PC-3 (cell line): ENCODE data around the gene OSCAR.

Experiments used
- EZH2 ChIP-seq: fragments of 300-600 bp; sonication (generic); IDR thresholded peaks from one replicate; pipeline ENCODE4 v1.6.1; 2017; ENCODE audit warnings: antibody characterized with exemption, mild to moderate bottlenecking, low read length; ENCODE audit not compliant: unreplicated experiment
- TF ChIP-seq, protein P1 (sequence below): fragments of 300-600 bp; sonication (generic); conservative IDR thresholded peaks from 2 replicates; pipeline ENCODE4 v1.5.1; 2017; ENCODE audit warnings: antibody characterized with exemption, low read depth, mild to moderate bottlenecking, low read length

DNA sequence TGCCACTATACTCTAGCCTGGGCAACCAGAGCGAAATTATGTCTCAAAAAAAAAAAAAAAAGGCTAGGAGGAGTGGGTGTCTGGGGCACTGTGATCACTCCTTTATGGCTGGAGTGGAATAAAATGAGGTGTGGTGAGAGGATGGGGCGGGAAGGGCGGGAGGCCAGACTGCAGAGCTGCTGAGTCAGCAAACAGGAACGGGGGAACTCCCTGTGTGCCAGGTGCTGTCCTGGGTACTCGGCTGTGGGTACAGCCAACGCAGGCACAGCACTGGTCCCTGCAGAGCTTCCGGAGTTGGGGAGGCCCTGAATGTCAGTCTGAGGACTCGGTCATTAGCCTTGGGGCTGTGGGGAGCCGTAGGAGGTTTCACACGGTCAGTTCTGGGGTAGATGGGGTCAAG is 20.7 kb upstream of the OSCAR start:
- TF ChIP-seq, protein P1, sequence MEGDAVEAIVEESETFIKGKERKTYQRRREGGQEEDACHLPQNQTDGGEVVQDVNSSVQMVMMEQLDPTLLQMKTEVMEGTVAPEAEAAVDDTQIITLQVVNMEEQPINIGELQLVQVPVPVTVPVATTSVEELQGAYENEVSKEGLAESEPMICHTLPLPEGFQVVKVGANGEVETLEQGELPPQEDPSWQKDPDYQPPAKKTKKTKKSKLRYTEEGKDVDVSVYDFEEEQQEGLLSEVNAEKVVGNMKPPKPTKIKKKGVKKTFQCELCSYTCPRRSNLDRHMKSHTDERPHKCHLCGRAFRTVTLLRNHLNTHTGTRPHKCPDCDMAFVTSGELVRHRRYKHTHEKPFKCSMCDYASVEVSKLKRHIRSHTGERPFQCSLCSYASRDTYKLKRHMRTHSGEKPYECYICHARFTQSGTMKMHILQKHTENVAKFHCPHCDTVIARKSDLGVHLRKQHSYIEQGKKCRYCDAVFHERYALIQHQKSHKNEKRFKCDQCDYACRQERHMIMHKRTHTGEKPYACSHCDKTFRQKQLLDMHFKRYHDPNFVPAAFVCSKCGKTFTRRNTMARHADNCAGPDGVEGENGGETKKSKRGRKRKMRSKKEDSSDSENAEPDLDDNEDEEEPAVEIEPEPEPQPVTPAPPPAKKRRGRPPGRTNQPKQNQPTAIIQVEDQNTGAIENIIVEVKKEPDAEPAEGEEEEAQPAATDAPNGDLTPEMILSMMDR, result no peak
- no peak for TF ChIP-seq EZH2
